Middle frontal gyrus (tissue), 1 donor: ENCODE measurements around the gene BLACAT1.
"Not testable (repeated sequence)": the region's sequence is repeated elsewhere in the genome, so short reads cannot be mapped to it uniquely, and the experiment has no call there.

Experiments
- DNase-seq: peaks from one replicate; pipeline ENCODE4 v3.0.0-alpha.2; 2015; ENCODE audit warnings: low spot score; ENCODE audit errors: extremely low spot score

Gene BLACAT1

DNA sequence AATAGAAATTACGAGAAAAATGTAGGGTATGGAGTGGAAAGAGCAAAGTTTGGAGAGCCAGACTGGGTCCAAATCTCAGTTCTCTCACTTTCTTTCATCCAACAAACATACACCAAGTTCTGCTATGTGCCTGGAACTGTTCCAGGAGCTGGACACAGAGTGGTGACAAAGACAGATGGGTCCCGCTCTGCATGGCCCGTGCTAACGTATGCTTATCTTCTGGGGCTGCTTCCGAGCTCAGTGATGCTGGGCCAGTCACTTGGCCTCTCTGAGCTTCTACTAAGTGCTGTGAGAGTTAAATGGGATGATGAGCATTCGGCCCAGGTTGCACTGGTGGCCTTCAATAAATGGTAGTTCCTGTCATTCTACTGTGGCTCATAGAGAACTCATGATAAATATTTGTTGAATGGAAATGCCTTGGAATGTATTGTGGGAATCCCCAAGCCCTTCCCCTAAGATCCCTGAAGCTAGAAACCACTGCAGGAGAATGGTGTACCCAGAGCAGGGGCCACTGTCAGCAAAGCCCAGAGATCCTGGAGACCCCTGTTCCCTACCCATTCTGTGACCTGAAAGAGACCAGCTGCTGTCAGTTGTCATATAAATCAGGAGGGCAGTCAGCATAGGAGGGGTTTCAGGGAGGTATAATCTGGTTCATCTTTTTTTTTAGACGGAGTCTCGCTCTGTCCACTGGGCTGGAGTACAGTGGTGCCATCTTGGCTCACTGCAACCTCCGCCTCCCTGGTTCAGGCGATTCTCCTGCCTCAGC, 37.8 kb downstream of the BLACAT1 start:
- no peak for DNase-seq

DNA sequence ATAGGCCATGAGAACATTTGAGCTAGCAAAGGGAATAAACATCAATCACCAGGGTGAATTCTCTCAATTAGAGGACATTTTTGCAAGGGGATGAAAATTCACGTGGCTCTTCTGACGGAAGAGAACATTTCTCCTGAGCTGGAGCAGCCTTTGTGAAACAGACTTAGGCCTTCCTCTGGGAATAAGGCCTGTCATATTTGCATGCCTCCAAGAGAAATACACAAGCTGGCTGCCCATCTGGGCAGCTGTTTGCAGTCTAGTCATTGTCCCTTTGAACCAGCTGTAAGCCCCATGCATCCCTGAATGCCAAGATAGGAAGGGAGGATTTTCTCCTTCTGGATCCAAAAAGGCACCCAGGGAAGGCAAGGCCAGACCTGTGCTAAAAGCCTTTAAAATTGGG, 39.5 kb downstream of the BLACAT1 start:
- DNase-seq: no peak

DNA sequence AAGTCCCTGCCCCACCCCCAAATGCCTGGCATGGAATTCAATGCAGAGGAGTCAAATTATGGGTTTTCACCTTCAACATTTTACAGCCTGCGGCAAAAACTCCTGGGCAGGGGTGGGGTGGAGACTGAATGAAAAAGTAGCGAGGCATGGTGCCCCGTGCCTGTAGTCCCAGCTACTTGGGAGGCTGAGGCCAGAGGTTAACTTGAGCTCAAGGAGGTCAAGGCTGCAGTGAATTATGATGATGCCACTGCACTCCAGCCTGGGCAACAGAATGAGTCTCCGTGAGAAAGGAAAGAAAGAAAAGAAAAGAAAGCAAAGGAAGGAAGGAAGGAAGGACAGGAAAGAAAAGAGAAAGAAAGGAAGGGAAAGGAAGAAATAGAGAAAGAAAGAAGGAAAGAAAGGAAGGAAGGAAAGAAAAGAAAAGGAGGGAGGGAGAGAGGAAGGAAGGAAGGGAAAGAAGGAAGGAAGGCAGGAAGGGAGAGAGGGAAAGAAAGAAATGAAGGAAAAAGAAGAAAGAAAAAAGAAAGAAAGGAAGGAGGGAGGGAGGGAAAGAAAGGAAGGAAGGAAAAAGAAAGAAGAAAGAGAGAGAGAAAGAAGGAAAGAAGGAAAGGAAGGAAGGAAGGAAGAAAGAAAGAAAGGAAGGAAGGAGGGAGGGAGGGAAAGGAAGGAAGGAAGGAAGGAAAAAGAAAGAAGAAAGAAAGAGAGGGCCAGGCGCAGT, 45.1 kb downstream of the BLACAT1 start:
- no peak for DNase-seq

DNA sequence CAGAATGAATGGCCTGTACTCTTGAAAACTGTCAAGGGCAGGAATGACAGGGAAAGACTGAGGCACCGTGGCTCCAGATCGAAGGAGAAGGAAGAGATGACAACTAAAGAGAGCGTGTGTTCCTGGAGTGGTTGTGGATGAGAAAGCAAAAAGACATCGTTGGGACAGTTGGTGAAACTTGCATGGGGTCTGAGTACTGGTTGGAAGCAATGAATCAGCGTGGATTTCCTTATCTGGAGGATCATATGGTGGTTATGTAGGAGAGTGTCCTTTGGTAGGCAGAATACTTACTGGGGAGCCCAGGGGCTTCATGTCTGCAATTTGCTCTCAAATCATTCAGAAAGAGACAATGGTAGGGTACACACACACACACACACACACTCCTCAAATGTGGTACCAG, 47.9 kb downstream of the BLACAT1 start:
- DNase-seq: no peak

DNA sequence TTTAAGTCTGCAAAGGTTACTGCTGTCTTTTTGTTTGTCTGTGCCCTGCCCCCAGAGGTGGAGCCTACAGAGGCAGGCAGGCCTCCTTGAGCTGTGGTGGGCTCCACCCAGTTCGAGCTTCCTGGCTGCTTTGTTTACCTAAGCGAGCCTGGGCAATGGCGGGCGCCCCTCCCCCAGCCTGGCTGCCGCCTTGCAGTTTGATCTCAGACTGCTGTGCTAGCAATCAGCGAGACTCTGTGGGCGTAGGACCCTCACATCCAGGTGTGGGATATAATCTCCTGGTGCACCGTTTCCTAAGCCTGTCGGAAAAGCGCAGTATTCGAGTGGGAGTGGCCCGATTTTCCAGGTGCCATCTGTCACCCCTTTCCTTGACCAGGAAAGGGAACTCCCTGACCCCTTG, 49.6 kb downstream of the BLACAT1 start:
- DNase-seq: not testable (repeated sequence)
